GM12874 (cell line): ENCODE results near the gene DYNC1I1.

Experiments
- CTCF ChIP-seq: IDR thresholded peaks from 2 replicates; pipeline ENCODE4 v1.5.1; 2011; ENCODE audit warnings: low read depth, mild to moderate bottlenecking, control low read depth, low read length, moderate library complexity; ENCODE audit not compliant: insufficient read depth

Gene DYNC1I1

GRCh38 chr7:95793658-95794057, 21.3 kb downstream of the DYNC1I1 start:
- no peak for TF ChIP-seq CTCF

GRCh38 chr7:95794917-95795515, 22.7 kb downstream of the DYNC1I1 start:
- peak; percentile 55; the same call in 1 of the 2 replicates for TF ChIP-seq CTCF

GRCh38 chr7:95796617-95797016, 24.3 kb downstream of the DYNC1I1 start:
- TF ChIP-seq CTCF, result no peak

- no peak for TF ChIP-seq CTCF
Measured at GRCh38 chr7:95798401-95798930, 26.1 kb downstream of the DYNC1I1 start.

- TF ChIP-seq CTCF, result no peak
Measured at GRCh38 chr7:95800787-95801186, 28.4 kb downstream of the DYNC1I1 start.

- no peak for TF ChIP-seq CTCF
Measured at GRCh38 chr7:95802270-95802669, 29.9 kb downstream of the DYNC1I1 start.

GRCh38 chr7:95804052-95804451, 31.7 kb downstream of the DYNC1I1 start:
- no peak for TF ChIP-seq CTCF

- TF ChIP-seq CTCF, result no peak
Measured at GRCh38 chr7:95805909-95806308, 33.6 kb downstream of the DYNC1I1 start.
